H9 (cell line): Measurements from ENCODE around the gene SLC51A. TPM values are rescaled to one million over a fixed set of nuclear protein-coding genes. Genes with fewer than 3 reads are reported as not detected.

Experiments used
- DNase-seq: peaks from one replicate; pipeline ENCODE4 v3.0.0-alpha.2; 2017
- H2AFZ ChIP-seq: one replicate; pipeline ENCODE4 v1.6.1; 2013; ENCODE audit warnings: mild to moderate bottlenecking, low read length, control low read depth, moderate library complexity
- H2AK5ac ChIP-seq: 2 replicates; pipeline ENCODE4 v1.6.1; 2013; ENCODE audit warnings: low read length, control low read depth, mixed read lengths; ENCODE audit not compliant: insufficient read length
- H2BK120ac ChIP-seq: one replicate; pipeline ENCODE4 v1.6.1; 2013; ENCODE audit warnings: low read depth, mild to moderate bottlenecking, low read length, control low read depth, inconsistent platforms; ENCODE audit not compliant: poor library complexity, severe bottlenecking
- H2BK12ac ChIP-seq: 2 replicates; pipeline ENCODE4 v1.6.1; 2013; ENCODE audit warnings: low read length, control low read depth, mixed read lengths, low read depth; ENCODE audit not compliant: insufficient read length
- H2BK15ac ChIP-seq: 2 replicates; pipeline ENCODE4 v1.6.1; 2013; ENCODE audit warnings: low read depth, low read length, control low read depth
- H2BK20ac ChIP-seq: one replicate; pipeline ENCODE4 v1.6.1; 2013; ENCODE audit warnings: low read depth, mild to moderate bottlenecking, low read length, control low read depth, inconsistent platforms; ENCODE audit not compliant: poor library complexity, severe bottlenecking
- H2BK5ac ChIP-seq: 2 replicates; pipeline ENCODE4 v1.6.1; 2013; ENCODE audit warnings: low read length, control low read depth, mixed read lengths; ENCODE audit not compliant: insufficient read length
- H3K14ac ChIP-seq: 2 replicates; pipeline ENCODE4 v1.6.1; 2013; ENCODE audit warnings: low read length, control low read depth; ENCODE audit not compliant: insufficient read depth
- H3K18ac ChIP-seq: 2 replicates; pipeline ENCODE4 v1.6.1; 2013; ENCODE audit warnings: low read depth, mild to moderate bottlenecking, mixed read lengths, low read length, control low read depth; ENCODE audit not compliant: insufficient read length
- H3K23ac ChIP-seq: 2 replicates; pipeline ENCODE4 v1.6.1; 2013; ENCODE audit warnings: low read length, control low read depth, mixed read lengths, low read depth; ENCODE audit not compliant: insufficient read length
- H3K23me2 ChIP-seq: 2 replicates; pipeline ENCODE4 v1.6.1; 2013; ENCODE audit warnings: low read depth, mild to moderate bottlenecking, mixed read lengths, low read length, control low read depth; ENCODE audit not compliant: insufficient read length, poor library complexity, severe bottlenecking
- H3K27ac ChIP-seq: 2 replicates; pipeline ENCODE4 v1.5.1; 2013; ENCODE audit warnings: low read length, control low read depth, mixed read lengths, low read depth; ENCODE audit not compliant: insufficient read length
- H3K27me3 ChIP-seq: 2 replicates; pipeline ENCODE4 v1.6.1; 2013; ENCODE audit warnings: low read length, control low read depth, inconsistent platforms; ENCODE audit not compliant: insufficient read depth
- H3K4ac ChIP-seq: 2 replicates; pipeline ENCODE4 v1.6.1; 2013; ENCODE audit warnings: low read depth, mild to moderate bottlenecking, control low read depth, inconsistent platforms, low read length, moderate library complexity
- H3K4me1 ChIP-seq: 2 replicates; pipeline ENCODE4 v1.6.1; 2013; ENCODE audit warnings: low read length, control low read depth, inconsistent platforms; ENCODE audit not compliant: insufficient read depth
- H3K4me2 ChIP-seq: 2 replicates; pipeline ENCODE4 v1.6.1; 2013; ENCODE audit warnings: low read length, control low read depth, mixed read lengths; ENCODE audit not compliant: insufficient read length, insufficient read depth
- H3K56ac ChIP-seq: 2 replicates; pipeline ENCODE4 v1.6.1; 2013; ENCODE audit warnings: low read depth, mild to moderate bottlenecking, mixed read lengths, low read length, control low read depth; ENCODE audit not compliant: insufficient read length
- H3K79me1 ChIP-seq: 2 replicates; pipeline ENCODE4 v1.6.1; 2013; ENCODE audit warnings: low read depth, mild to moderate bottlenecking, moderate library complexity, low read length, control low read depth, inconsistent platforms; ENCODE audit not compliant: insufficient read depth, poor library complexity, severe bottlenecking
- H3K79me2 ChIP-seq: 2 replicates; pipeline ENCODE4 v1.6.1; 2013; ENCODE audit warnings: low read length, control low read depth, inconsistent platforms; ENCODE audit not compliant: insufficient read depth
- H3K9ac ChIP-seq: 2 replicates; pipeline ENCODE4 v1.6.1; 2013; ENCODE audit warnings: low read length, control low read depth, mixed read lengths; ENCODE audit not compliant: insufficient read length; ENCODE audit errors: extremely low read depth
- H3K9me3 ChIP-seq: one replicate; pipeline ENCODE4 v1.6.1; 2013; ENCODE audit warnings: low read depth, low read length, inconsistent platforms; ENCODE audit not compliant: control insufficient read depth
- H3T11ph ChIP-seq: one replicate; pipeline ENCODE4 v1.6.1; 2013; ENCODE audit warnings: mild to moderate bottlenecking, low read length, control low read depth, inconsistent platforms
- H4K20me1 ChIP-seq: one replicate; pipeline ENCODE4 v1.6.1; 2013; ENCODE audit not compliant: control insufficient read depth, insufficient read length, insufficient read depth
- H4K5ac ChIP-seq: 2 replicates; pipeline ENCODE4 v1.6.1; 2013; ENCODE audit warnings: low read depth, mild to moderate bottlenecking, mixed read lengths, low read length, control low read depth; ENCODE audit not compliant: insufficient read length
- H4K8ac ChIP-seq: replicated peaks from 2 replicates; pipeline ENCODE4 v1.6.1; 2013; ENCODE audit warnings: low read length, control low read depth, mixed read lengths, low read depth; ENCODE audit not compliant: insufficient read length
- H4K91ac ChIP-seq: 2 replicates; pipeline ENCODE4 v1.6.1; 2013; ENCODE audit warnings: low read depth, mild to moderate bottlenecking, moderate library complexity, mixed read lengths, low read length, control low read depth; ENCODE audit not compliant: insufficient read length
- H3K27ac Mint-ChIP-seq, 3 experiments: 2 replicates in 2 of 3; 3 replicates in 1 of 3; pipeline ENCODE4 v1.8.0; 2020 to 2021; ENCODE audit warnings: mixed read lengths in 3 of 3, mild to moderate bottlenecking in 1 of 3, moderate library complexity in 1 of 3
- H3K27me3 Mint-ChIP-seq: 2 replicates; pipeline ENCODE4 v1.8.0; 2021; ENCODE audit warnings: low read depth, mild to moderate bottlenecking, moderate library complexity, mixed read lengths
- H3K36me3 Mint-ChIP-seq, 3 experiments: 2 replicates in 2 of 3; 3 replicates in 1 of 3; pipeline ENCODE4 v1.8.0; 2020 to 2021; ENCODE audit warnings: low read depth in 3 of 3, mixed read lengths in 3 of 3; ENCODE audit not compliant: insufficient read depth in 1 of 3
- H3K4me1 Mint-ChIP-seq, 2 experiments: 2 replicates each; pipeline ENCODE4 v1.8.0; 2020; ENCODE audit warnings: mixed read lengths in 2 of 2
- H3K4me3 Mint-ChIP-seq, 2 experiments: 2 replicates in 1 of 2; 3 replicates in 1 of 2; pipeline ENCODE4 v1.8.0; 2020 to 2021; ENCODE audit warnings: mild to moderate bottlenecking in 2 of 2, mixed read lengths in 2 of 2, moderate library complexity in 1 of 2
- H3K9me3 Mint-ChIP-seq, 2 experiments: 2 replicates in 1 of 2; 3 replicates in 1 of 2; pipeline ENCODE4 v1.8.0; 2020; ENCODE audit warnings: mild to moderate bottlenecking in 2 of 2, mixed read lengths in 2 of 2, moderate library complexity in 1 of 2
- WGBS: extraction: QIAGEN DNeasy Blood & Tissue Kit; methylation state at CpG from one replicate; pipeline ENCODE4 v1.1.7; 2013; ENCODE audit warnings: missing lambda C conversion rate, low lambda C conversion rate, mixed read lengths; ENCODE audit not compliant: insufficient read length; ENCODE audit errors: extremely low coverage; 5-methylcytosine and 5-hydroxymethylcytosine counted together
- total RNA-seq: library from RNA; stranded (reverse); gene quantifications from 2 replicates; pipeline ENCODE4 v1.2.1, GENCODE V29; 2021
- TF ChIP-seq, protein P1 (sequence below): fragments of 200-600 bp; sonication (generic); conservative IDR thresholded peaks from 3 replicates; pipeline ENCODE4 v1.8.0; 2021; ENCODE audit warnings: antibody characterized with exemption, mild to moderate bottlenecking

SLC51A gene
- total RNA-seq, 1 experiment from 2014 or later, result 5.6 TPM

DNA sequence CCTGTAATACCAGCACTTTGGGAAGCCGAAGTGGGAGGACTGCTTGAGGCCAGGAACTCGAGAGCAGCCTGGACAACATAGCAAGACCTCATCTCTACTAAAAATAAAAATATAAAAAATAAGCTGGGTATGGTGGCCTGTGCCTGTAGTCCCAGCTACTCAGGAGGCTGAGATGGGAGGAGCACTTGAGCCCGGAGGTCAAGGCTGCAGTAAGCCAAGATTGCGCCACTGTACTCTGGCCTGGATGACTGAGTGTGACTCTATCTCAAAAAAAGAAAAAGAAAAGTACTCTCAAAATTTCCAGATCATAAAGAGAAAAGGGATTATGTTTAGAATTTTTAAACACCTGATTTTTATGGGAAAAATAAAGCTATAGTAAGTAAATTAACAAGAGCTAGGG is 24.1 kb downstream of the SLC51A start:
- no peak overlapping the region for H3K23ac ChIP-seq
- H3K4me2 ChIP-seq, result no peak overlapping the region
- H3K4me1 Mint-ChIP-seq, result peaks cover 0 to 8% of the 10 kb centered on the region in 2 experiments; a peak in 2 of 4 replicates
- H2AK5ac ChIP-seq, result no peak overlapping the region
- no CpG with 5 or more reads among the region's 4 CpGs for WGBS
- no peaks in the 10 kb centered on the region for H3K79me1 ChIP-seq
- no peak overlapping the region for H2BK12ac ChIP-seq
- H3K79me2 ChIP-seq, result no peaks in the 10 kb centered on the region
- H3K9me3 Mint-ChIP-seq, result peaks cover 3 to 5% of the 10 kb centered on the region in 2 experiments; a peak in 2 of 5 replicates
- no peak overlapping the region for H2AFZ ChIP-seq
- H3K27me3 ChIP-seq, result no peaks in the 10 kb centered on the region
- H4K8ac ChIP-seq, result no peak overlapping the region
- no peak overlapping the region for H3K18ac ChIP-seq
- no peaks in the 10 kb centered on the region for H3K4me1 ChIP-seq
- no peak overlapping the region for H3K9ac ChIP-seq
- no peak overlapping the region for H4K5ac ChIP-seq
- H3T11ph ChIP-seq, result no peak overlapping the region
- no peak overlapping the region for H3K4me3 Mint-ChIP-seq
- no peaks in the 10 kb centered on the region for H3K9me3 ChIP-seq
- peaks cover 2% of the 10 kb centered on the region for H4K20me1 ChIP-seq
- no peak overlapping the region for H3K27ac Mint-ChIP-seq
- no peak overlapping the region for H2BK20ac ChIP-seq
- no peaks in the 10 kb centered on the region for H3K27me3 Mint-ChIP-seq
- peaks cover 19 to 52% (median 29%) of the 10 kb centered on the region in 3 experiments for H3K36me3 Mint-ChIP-seq
- no peak overlapping the region for H2BK5ac ChIP-seq
- H3K23me2 ChIP-seq, result no peaks in the 10 kb centered on the region
- H3K56ac ChIP-seq, result no peak overlapping the region
- no peak overlapping the region for H2BK120ac ChIP-seq
- H2BK15ac ChIP-seq, result no peak overlapping the region
- TF ChIP-seq, protein P1, sequence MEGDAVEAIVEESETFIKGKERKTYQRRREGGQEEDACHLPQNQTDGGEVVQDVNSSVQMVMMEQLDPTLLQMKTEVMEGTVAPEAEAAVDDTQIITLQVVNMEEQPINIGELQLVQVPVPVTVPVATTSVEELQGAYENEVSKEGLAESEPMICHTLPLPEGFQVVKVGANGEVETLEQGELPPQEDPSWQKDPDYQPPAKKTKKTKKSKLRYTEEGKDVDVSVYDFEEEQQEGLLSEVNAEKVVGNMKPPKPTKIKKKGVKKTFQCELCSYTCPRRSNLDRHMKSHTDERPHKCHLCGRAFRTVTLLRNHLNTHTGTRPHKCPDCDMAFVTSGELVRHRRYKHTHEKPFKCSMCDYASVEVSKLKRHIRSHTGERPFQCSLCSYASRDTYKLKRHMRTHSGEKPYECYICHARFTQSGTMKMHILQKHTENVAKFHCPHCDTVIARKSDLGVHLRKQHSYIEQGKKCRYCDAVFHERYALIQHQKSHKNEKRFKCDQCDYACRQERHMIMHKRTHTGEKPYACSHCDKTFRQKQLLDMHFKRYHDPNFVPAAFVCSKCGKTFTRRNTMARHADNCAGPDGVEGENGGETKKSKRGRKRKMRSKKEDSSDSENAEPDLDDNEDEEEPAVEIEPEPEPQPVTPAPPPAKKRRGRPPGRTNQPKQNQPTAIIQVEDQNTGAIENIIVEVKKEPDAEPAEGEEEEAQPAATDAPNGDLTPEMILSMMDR, result no peak
- DNase-seq, result no peak
- H4K91ac ChIP-seq, result no peak overlapping the region
- no peak overlapping the region for H3K14ac ChIP-seq
- H3K27ac ChIP-seq, result no peak overlapping the region
- no peak overlapping the region for H3K4ac ChIP-seq
